H9 (cell line): ENCODE data around the gene STXBP1. TPM values are rescaled to one million over a fixed set of nuclear protein-coding genes. Genes with fewer than 3 reads are reported as not detected.

Experiments used
- DNase-seq: peaks from one replicate; pipeline ENCODE4 v3.0.0-alpha.2; 2017
- H2AFZ ChIP-seq: one replicate; pipeline ENCODE4 v1.6.1; 2013; ENCODE audit warnings: mild to moderate bottlenecking, low read length, control low read depth, moderate library complexity
- H2AK5ac ChIP-seq: 2 replicates; pipeline ENCODE4 v1.6.1; 2013; ENCODE audit warnings: low read length, control low read depth, mixed read lengths; ENCODE audit not compliant: insufficient read length
- H2BK120ac ChIP-seq: one replicate; pipeline ENCODE4 v1.6.1; 2013; ENCODE audit warnings: low read depth, mild to moderate bottlenecking, low read length, control low read depth, inconsistent platforms; ENCODE audit not compliant: poor library complexity, severe bottlenecking
- H2BK12ac ChIP-seq: 2 replicates; pipeline ENCODE4 v1.6.1; 2013; ENCODE audit warnings: low read length, control low read depth, mixed read lengths, low read depth; ENCODE audit not compliant: insufficient read length
- H2BK15ac ChIP-seq: 2 replicates; pipeline ENCODE4 v1.6.1; 2013; ENCODE audit warnings: low read depth, low read length, control low read depth
- H2BK20ac ChIP-seq: one replicate; pipeline ENCODE4 v1.6.1; 2013; ENCODE audit warnings: low read depth, mild to moderate bottlenecking, low read length, control low read depth, inconsistent platforms; ENCODE audit not compliant: poor library complexity, severe bottlenecking
- H2BK5ac ChIP-seq: 2 replicates; pipeline ENCODE4 v1.6.1; 2013; ENCODE audit warnings: low read length, control low read depth, mixed read lengths; ENCODE audit not compliant: insufficient read length
- H3K14ac ChIP-seq: 2 replicates; pipeline ENCODE4 v1.6.1; 2013; ENCODE audit warnings: low read length, control low read depth; ENCODE audit not compliant: insufficient read depth
- H3K18ac ChIP-seq: 2 replicates; pipeline ENCODE4 v1.6.1; 2013; ENCODE audit warnings: low read depth, mild to moderate bottlenecking, mixed read lengths, low read length, control low read depth; ENCODE audit not compliant: insufficient read length
- H3K23ac ChIP-seq: 2 replicates; pipeline ENCODE4 v1.6.1; 2013; ENCODE audit warnings: low read length, control low read depth, mixed read lengths, low read depth; ENCODE audit not compliant: insufficient read length
- H3K23me2 ChIP-seq: 2 replicates; pipeline ENCODE4 v1.6.1; 2013; ENCODE audit warnings: low read depth, mild to moderate bottlenecking, mixed read lengths, low read length, control low read depth; ENCODE audit not compliant: insufficient read length, poor library complexity, severe bottlenecking
- H3K27ac ChIP-seq: 2 replicates; pipeline ENCODE4 v1.5.1; 2013; ENCODE audit warnings: low read length, control low read depth, mixed read lengths, low read depth; ENCODE audit not compliant: insufficient read length
- H3K27me3 ChIP-seq: 2 replicates; pipeline ENCODE4 v1.6.1; 2013; ENCODE audit warnings: low read length, control low read depth, inconsistent platforms; ENCODE audit not compliant: insufficient read depth
- H3K4ac ChIP-seq: 2 replicates; pipeline ENCODE4 v1.6.1; 2013; ENCODE audit warnings: low read depth, mild to moderate bottlenecking, control low read depth, inconsistent platforms, low read length, moderate library complexity
- H3K4me1 ChIP-seq: 2 replicates; pipeline ENCODE4 v1.6.1; 2013; ENCODE audit warnings: low read length, control low read depth, inconsistent platforms; ENCODE audit not compliant: insufficient read depth
- H3K4me2 ChIP-seq: 2 replicates; pipeline ENCODE4 v1.6.1; 2013; ENCODE audit warnings: low read length, control low read depth, mixed read lengths; ENCODE audit not compliant: insufficient read length, insufficient read depth
- H3K56ac ChIP-seq: 2 replicates; pipeline ENCODE4 v1.6.1; 2013; ENCODE audit warnings: low read depth, mild to moderate bottlenecking, mixed read lengths, low read length, control low read depth; ENCODE audit not compliant: insufficient read length
- H3K79me1 ChIP-seq: 2 replicates; pipeline ENCODE4 v1.6.1; 2013; ENCODE audit warnings: low read depth, mild to moderate bottlenecking, moderate library complexity, low read length, control low read depth, inconsistent platforms; ENCODE audit not compliant: insufficient read depth, poor library complexity, severe bottlenecking
- H3K79me2 ChIP-seq: 2 replicates; pipeline ENCODE4 v1.6.1; 2013; ENCODE audit warnings: low read length, control low read depth, inconsistent platforms; ENCODE audit not compliant: insufficient read depth
- H3K9ac ChIP-seq: 2 replicates; pipeline ENCODE4 v1.6.1; 2013; ENCODE audit warnings: low read length, control low read depth, mixed read lengths; ENCODE audit not compliant: insufficient read length; ENCODE audit errors: extremely low read depth
- H3K9me3 ChIP-seq: one replicate; pipeline ENCODE4 v1.6.1; 2013; ENCODE audit warnings: low read depth, low read length, inconsistent platforms; ENCODE audit not compliant: control insufficient read depth
- H3T11ph ChIP-seq: one replicate; pipeline ENCODE4 v1.6.1; 2013; ENCODE audit warnings: mild to moderate bottlenecking, low read length, control low read depth, inconsistent platforms
- H4K20me1 ChIP-seq: one replicate; pipeline ENCODE4 v1.6.1; 2013; ENCODE audit not compliant: control insufficient read depth, insufficient read length, insufficient read depth
- H4K5ac ChIP-seq: 2 replicates; pipeline ENCODE4 v1.6.1; 2013; ENCODE audit warnings: low read depth, mild to moderate bottlenecking, mixed read lengths, low read length, control low read depth; ENCODE audit not compliant: insufficient read length
- H4K8ac ChIP-seq: replicated peaks from 2 replicates; pipeline ENCODE4 v1.6.1; 2013; ENCODE audit warnings: low read length, control low read depth, mixed read lengths, low read depth; ENCODE audit not compliant: insufficient read length
- H4K91ac ChIP-seq: 2 replicates; pipeline ENCODE4 v1.6.1; 2013; ENCODE audit warnings: low read depth, mild to moderate bottlenecking, moderate library complexity, mixed read lengths, low read length, control low read depth; ENCODE audit not compliant: insufficient read length
- H3K27ac Mint-ChIP-seq, 3 experiments: 2 replicates in 2 of 3; 3 replicates in 1 of 3; pipeline ENCODE4 v1.8.0; 2020 to 2021; ENCODE audit warnings: mixed read lengths in 3 of 3, mild to moderate bottlenecking in 1 of 3, moderate library complexity in 1 of 3
- H3K27me3 Mint-ChIP-seq: 2 replicates; pipeline ENCODE4 v1.8.0; 2021; ENCODE audit warnings: low read depth, mild to moderate bottlenecking, moderate library complexity, mixed read lengths
- H3K36me3 Mint-ChIP-seq, 3 experiments: 2 replicates in 2 of 3; 3 replicates in 1 of 3; pipeline ENCODE4 v1.8.0; 2020 to 2021; ENCODE audit warnings: low read depth in 3 of 3, mixed read lengths in 3 of 3; ENCODE audit not compliant: insufficient read depth in 1 of 3
- H3K4me1 Mint-ChIP-seq, 2 experiments: 2 replicates each; pipeline ENCODE4 v1.8.0; 2020; ENCODE audit warnings: mixed read lengths in 2 of 2
- H3K4me3 Mint-ChIP-seq, 2 experiments: 2 replicates in 1 of 2; 3 replicates in 1 of 2; pipeline ENCODE4 v1.8.0; 2020 to 2021; ENCODE audit warnings: mild to moderate bottlenecking in 2 of 2, mixed read lengths in 2 of 2, moderate library complexity in 1 of 2
- H3K9me3 Mint-ChIP-seq, 2 experiments: 2 replicates in 1 of 2; 3 replicates in 1 of 2; pipeline ENCODE4 v1.8.0; 2020; ENCODE audit warnings: mild to moderate bottlenecking in 2 of 2, mixed read lengths in 2 of 2, moderate library complexity in 1 of 2
- WGBS: extraction: QIAGEN DNeasy Blood & Tissue Kit; methylation state at CpG from one replicate; pipeline ENCODE4 v1.1.7; 2013; ENCODE audit warnings: missing lambda C conversion rate, low lambda C conversion rate, mixed read lengths; ENCODE audit not compliant: insufficient read length; ENCODE audit errors: extremely low coverage; 5-methylcytosine and 5-hydroxymethylcytosine counted together
- total RNA-seq: library from RNA; stranded (reverse); gene quantifications from 2 replicates; pipeline ENCODE4 v1.2.1, GENCODE V29; 2021
- TF ChIP-seq, protein P1 (sequence below): fragments of 200-600 bp; sonication (generic); conservative IDR thresholded peaks from 3 replicates; pipeline ENCODE4 v1.8.0; 2021; ENCODE audit warnings: antibody characterized with exemption, mild to moderate bottlenecking

STXBP1 gene
- total RNA-seq, 1 experiment from 2014 or later = 22.3 TPM

DNA sequence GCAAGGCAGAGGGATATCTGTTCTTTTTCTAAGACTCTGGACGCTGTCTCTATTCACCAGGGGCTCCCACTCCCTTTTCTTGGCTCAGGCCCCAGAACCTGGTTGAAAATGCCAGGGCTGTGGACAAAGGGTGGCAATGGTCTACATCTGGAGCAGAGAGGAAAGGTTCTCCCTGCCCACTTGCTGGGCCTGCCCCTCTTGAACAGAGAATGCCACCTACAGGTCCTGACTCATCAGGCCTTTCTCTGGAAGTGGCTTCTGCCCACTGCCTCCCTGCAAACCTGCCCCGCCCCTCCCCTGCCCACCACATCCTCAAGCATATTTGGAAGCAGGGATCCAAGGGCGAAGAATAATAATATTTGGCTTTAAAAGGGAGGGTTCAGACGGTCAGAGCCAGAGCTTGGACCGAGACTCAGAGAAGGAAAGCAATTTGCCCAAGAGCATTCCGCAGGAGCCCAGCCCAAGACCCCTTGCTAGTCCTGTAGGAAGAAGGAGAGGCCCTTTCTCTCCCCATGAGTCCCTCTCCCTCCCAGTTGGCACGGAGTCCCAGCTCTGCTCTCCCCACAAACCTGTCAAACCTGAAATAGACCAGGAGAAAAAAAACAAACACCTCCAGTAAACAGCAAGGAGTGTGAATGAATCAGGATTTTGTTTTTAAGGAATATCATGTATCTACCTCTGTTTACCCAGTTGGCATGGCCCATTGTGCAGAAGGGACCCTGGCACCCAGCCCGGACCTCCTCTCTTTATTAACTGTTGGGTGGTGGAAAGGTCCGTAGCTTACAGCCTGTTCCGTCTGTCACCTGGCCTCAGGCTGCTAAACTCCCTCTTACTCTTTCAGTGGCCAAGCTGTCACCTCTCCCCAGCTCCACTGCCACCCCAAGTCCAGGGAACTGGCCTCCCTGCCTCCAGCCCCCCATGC, 37.7 kb upstream of the STXBP1 start:
- Histone ChIP-seq H3K14ac (no peak overlapping the region), H4K91ac (no peak overlapping the region), H3K56ac (no peak overlapping the region), H2BK20ac (no peak overlapping the region), H3K4me2 (no peak overlapping the region), H3K4me1 (peaks cover 4% of the 10 kb centered on the region; the same call in 1 of the 2 replicates), H3T11ph (no peak overlapping the region), H2BK12ac (no peak overlapping the region), H3K9me3 (no peaks in the 10 kb centered on the region), H3K23ac (no peak overlapping the region), H3K4ac (no peak overlapping the region), H3K79me2 (no peaks in the 10 kb centered on the region), H2BK15ac (no peak overlapping the region), H3K23me2 (peaks cover 3% of the 10 kb centered on the region), H3K27ac (no peak overlapping the region), H2AK5ac (no peak overlapping the region), H3K18ac (no peak overlapping the region), H3K79me1 (no peaks in the 10 kb centered on the region), H4K8ac (no peak overlapping the region), H4K5ac (no peak overlapping the region), H2AFZ (no peak overlapping the region), H2BK5ac (no peak overlapping the region), H2BK120ac (no peak overlapping the region), H3K27me3 (no peaks in the 10 kb centered on the region), H4K20me1 (no peaks in the 10 kb centered on the region), H3K9ac (no peak overlapping the region)
- TF ChIP-seq, protein P1, sequence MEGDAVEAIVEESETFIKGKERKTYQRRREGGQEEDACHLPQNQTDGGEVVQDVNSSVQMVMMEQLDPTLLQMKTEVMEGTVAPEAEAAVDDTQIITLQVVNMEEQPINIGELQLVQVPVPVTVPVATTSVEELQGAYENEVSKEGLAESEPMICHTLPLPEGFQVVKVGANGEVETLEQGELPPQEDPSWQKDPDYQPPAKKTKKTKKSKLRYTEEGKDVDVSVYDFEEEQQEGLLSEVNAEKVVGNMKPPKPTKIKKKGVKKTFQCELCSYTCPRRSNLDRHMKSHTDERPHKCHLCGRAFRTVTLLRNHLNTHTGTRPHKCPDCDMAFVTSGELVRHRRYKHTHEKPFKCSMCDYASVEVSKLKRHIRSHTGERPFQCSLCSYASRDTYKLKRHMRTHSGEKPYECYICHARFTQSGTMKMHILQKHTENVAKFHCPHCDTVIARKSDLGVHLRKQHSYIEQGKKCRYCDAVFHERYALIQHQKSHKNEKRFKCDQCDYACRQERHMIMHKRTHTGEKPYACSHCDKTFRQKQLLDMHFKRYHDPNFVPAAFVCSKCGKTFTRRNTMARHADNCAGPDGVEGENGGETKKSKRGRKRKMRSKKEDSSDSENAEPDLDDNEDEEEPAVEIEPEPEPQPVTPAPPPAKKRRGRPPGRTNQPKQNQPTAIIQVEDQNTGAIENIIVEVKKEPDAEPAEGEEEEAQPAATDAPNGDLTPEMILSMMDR = no peak
- Mint-ChIP-seq H3K4me3 (no peak overlapping the region), H3K36me3 (no peaks in the 10 kb centered on the region), H3K4me1 (peaks cover 19 to 36% of the 10 kb centered on the region in 2 experiments), H3K27ac (no peak overlapping the region), H3K27me3 (peaks cover 10% of the 10 kb centered on the region), H3K9me3 (no peaks in the 10 kb centered on the region)
- WGBS = no CpG with 5 or more reads among the region's 10 CpGs
- no peak for DNase-seq
